ENCODE measurements around the gene CFAP74. TPM values are rescaled to one million over a fixed set of nuclear protein-coding genes. Genes with fewer than 3 reads are reported as not detected.
A peak's percentile ranks its signal among the peaks of the same experiment; 100 is the strongest.

CFAP74 gene
- total and polyA plus RNA-seq, 11 donors = 0.03 to 0.33 (median 0.07) TPM; not detected in 8

DNA sequence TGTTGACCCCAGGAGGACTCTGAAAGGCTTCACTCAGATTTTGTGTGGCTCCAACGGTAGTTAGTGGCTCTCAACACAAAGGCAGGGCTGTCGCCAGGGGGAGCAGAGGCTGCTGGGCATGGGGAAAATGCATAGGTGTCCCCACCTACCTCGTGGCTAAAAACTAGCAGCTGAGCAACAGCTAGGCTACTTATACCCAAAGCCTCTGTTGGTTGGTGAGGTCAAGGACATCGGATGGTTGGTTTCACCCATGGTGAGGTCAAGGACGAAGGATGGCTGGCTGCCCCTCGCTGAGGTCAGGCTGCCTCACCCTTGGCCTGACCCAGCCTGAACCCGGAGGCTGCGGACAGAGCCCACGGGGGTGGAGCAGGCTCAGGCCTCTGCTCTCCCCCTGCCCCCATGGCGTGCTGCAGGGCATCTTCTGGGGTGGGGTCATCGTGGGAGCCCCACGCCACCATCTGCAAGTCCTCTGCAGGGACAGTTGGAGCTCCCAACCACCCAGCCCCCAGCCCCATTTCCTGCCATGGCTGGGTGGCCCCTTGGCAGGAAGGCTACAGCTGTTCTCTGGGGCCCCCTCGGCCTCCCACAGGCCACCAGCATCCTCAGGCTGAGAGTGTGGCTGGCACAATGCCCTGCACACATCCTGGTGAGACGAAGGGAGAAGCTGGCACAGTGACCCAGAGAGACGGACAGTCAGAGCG is 104.2 kb downstream of the CFAP74 start:
- H3K27me3 ChIP-seq = peaks cover 0 to 4% (median 0%) of the 10 kb centered on the region in 9 donors
- DNase-seq (peak in 1 of 5 donors; percentile 39), ATAC-seq (no peak)
- no peak overlapping the region for H3K27ac ChIP-seq
- WGBS, 4 donors = 54 to 67% (median 64%) methylated on average over 10 to 16 of the region's 16 CpGs
- H3K4me1 ChIP-seq = peaks cover 0 to 12% (median 10%) of the 10 kb centered on the region in 12 donors
- H3K4me3 ChIP-seq = no peak overlapping the region
- no peaks in the 10 kb centered on the region for H3K36me3 ChIP-seq
- TF ChIP-seq POLR2A (IDR thresholded peaks at IDR 0.05) = no peak
- TF ChIP-seq, protein P1, sequence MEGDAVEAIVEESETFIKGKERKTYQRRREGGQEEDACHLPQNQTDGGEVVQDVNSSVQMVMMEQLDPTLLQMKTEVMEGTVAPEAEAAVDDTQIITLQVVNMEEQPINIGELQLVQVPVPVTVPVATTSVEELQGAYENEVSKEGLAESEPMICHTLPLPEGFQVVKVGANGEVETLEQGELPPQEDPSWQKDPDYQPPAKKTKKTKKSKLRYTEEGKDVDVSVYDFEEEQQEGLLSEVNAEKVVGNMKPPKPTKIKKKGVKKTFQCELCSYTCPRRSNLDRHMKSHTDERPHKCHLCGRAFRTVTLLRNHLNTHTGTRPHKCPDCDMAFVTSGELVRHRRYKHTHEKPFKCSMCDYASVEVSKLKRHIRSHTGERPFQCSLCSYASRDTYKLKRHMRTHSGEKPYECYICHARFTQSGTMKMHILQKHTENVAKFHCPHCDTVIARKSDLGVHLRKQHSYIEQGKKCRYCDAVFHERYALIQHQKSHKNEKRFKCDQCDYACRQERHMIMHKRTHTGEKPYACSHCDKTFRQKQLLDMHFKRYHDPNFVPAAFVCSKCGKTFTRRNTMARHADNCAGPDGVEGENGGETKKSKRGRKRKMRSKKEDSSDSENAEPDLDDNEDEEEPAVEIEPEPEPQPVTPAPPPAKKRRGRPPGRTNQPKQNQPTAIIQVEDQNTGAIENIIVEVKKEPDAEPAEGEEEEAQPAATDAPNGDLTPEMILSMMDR (IDR thresholded peaks at IDR 0.05) = no peak
- H3K9me3 ChIP-seq = no peaks in the 10 kb centered on the region
- intact Hi-C loops (cut with DNase I) = loop anchor here in 4 of 10 donors (5.0 to 10.0 kb wide), 4 partner anchors 55 to 125 kb away; partner anchors contain the start of gene NADK (in 2 of the 4)

GRCh38 chr1:1898246-1898933 is 105.2 kb downstream of the CFAP74 start:
- H3K36me3 ChIP-seq = no peaks in the 10 kb centered on the region
- H3K9me3 ChIP-seq = no peaks in the 10 kb centered on the region
- ATAC-seq (no peak), DNase-seq (no peak)
- 87 to 96% (median 94%) methylated on average over 5 to 6 of the region's 6 CpGs for WGBS, 4 donors
- peaks cover 0 to 23% (median 16%) of the 10 kb centered on the region in 12 donors for H3K4me1 ChIP-seq
- H3K27me3 ChIP-seq = peaks cover 0 to 4% (median 0%) of the 10 kb centered on the region in 9 donors
- intact Hi-C loops (cut with DNase I) = loop anchor here in 4 of 10 donors (5.0 to 10.0 kb wide), 4 partner anchors 54 to 124 kb away; partner anchors contain the start of gene NADK (in 2 of the 4)
- H3K27ac ChIP-seq = no peak overlapping the region
- TF ChIP-seq, protein P1 (IDR thresholded peaks at IDR 0.05) = no peak
- no peak for TF ChIP-seq POLR2A (IDR thresholded peaks at IDR 0.05)
- H3K4me3 ChIP-seq = no peak overlapping the region

DNA sequence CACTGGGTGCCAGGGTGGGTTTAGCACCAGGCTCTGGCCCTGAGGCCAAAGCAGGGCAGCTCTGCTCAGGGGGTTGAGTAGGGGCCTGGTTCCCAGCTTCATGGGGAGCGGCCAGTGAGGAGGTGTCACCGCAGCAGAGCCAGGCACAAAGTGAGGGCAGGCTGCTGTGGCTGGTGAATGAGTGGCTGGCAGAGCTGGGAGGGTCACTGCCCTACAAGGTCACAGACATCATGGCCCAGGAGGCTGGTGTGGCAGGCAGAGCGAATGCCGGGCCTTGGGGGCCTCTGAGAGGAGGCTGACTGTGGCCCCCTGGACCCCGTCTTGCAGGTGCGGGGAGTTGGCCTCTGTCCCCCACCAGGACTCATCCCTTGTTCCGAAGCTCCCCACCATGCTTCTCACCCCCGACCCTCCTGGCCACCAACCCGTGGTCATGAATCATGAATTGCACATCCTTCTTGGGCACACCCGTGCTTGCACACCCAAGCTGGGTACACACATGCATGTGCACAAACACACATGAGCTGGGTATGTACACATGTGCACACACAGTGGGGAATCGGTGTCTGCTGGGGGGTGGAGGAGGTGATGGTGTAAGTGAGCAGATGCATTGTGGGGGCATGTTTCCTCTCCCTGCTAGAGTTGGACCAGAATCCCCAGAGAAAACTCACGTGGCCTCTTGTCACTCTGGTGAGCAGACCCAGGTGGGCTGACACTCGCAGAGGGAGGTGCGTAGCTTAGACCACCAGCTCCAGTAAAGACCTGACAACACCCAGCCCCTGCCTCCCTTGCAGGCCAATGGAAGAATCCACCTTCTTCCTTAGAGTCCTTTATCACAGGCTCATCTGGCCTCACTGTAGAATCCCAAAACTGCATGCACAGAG is 107.9 kb downstream of the CFAP74 start:
- H3K27ac ChIP-seq = peak overlapping the region in 1 of 12 donors; percentile 50
- DNase-seq = peak in 1 of 5 donors; percentile 40
- intact Hi-C loops (cut with DNase I) = loop anchor here in 4 of 10 donors (5.0 to 10.0 kb wide), 4 partner anchors 51 to 121 kb away; partner anchors contain the start of gene NADK (in 2 of the 4)

More for the DNA sequence above, 107.9 kb downstream of the CFAP74 start:
- no peak for ATAC-seq
- peaks cover 0 to 4% (median 0%) of the 10 kb centered on the region in 9 donors for H3K27me3 ChIP-seq
- TF ChIP-seq, protein P1 (IDR thresholded peaks at IDR 0.05) = no peak
- no peak for TF ChIP-seq POLR2A (IDR thresholded peaks at IDR 0.05)
- H3K4me3 ChIP-seq = no peak overlapping the region
- no peaks in the 10 kb centered on the region for H3K9me3 ChIP-seq
- H3K36me3 ChIP-seq = no peaks in the 10 kb centered on the region
- H3K4me1 ChIP-seq = peaks cover 0 to 38% (median 23%) of the 10 kb centered on the region in 12 donors
- WGBS, 4 donors = 78 to 93% (median 85%) methylated on average over 14 of the region's 14 CpGs

Measured in heart left ventricle (tissue), 16 donors.